SK-N-SH treated with all-trans-retinoic acid at 6 μM for 48 hours (cell line): ENCODE measurements around the gene CHD1.

Source experiments
- ARNTL ChIP-seq: fragments of 450-650 bp; formaldehyde crosslinking; IDR thresholded peaks from 2 replicates; pipeline ENCODE4 v1.5.0; 2020; ENCODE audit warnings: low read depth, mild to moderate bottlenecking, moderate library complexity, borderline replicate concordance
- CREB5 ChIP-seq: fragments of 250-450 bp; sonication (Bioruptor Pico); IDR thresholded peaks from 2 replicates; pipeline ENCODE4 v1.5.1; 2020; ENCODE audit warnings: low read depth, mild to moderate bottlenecking, moderate library complexity
- GLIS3 ChIP-seq: fragments of 250-450 bp; sonication (Bioruptor Pico); IDR thresholded peaks from 2 replicates; pipeline ENCODE4 v1.5.0; 2020; ENCODE audit warnings: mild to moderate bottlenecking, moderate library complexity
- OSR1 ChIP-seq: fragments of 250-450 bp; sonication (Bioruptor Pico); IDR thresholded peaks from 2 replicates; pipeline ENCODE4 v1.8.0; 2022; ENCODE audit warnings: moderate library complexity, mild to moderate bottlenecking, inconsistent platforms
- POU6F1 ChIP-seq: fragments of 250-450 bp; sonication (Bioruptor Pico); IDR thresholded peaks from 2 replicates; pipeline ENCODE4 v1.8.0; 2021; ENCODE audit warnings: low read depth, mild to moderate bottlenecking, moderate library complexity, borderline replicate concordance
- TCF4 ChIP-seq: fragments of 250-450 bp; sonication (Bioruptor Pico); IDR thresholded peaks from 2 replicates; pipeline ENCODE4 v1.8.0; 2021; ENCODE audit warnings: mild to moderate bottlenecking, moderate library complexity, borderline replicate concordance
- TOX ChIP-seq: fragments of 250-450 bp; sonication (Bioruptor Pico); IDR thresholded peaks from 2 replicates; pipeline ENCODE4 v1.8.0; 2021; ENCODE audit warnings: mild to moderate bottlenecking, moderate library complexity, borderline replicate concordance
- ZFP3 ChIP-seq: fragments of 250-450 bp; sonication (Bioruptor Pico); IDR thresholded peaks from 2 replicates; pipeline ENCODE4 v1.5.0; 2020; ENCODE audit warnings: mild to moderate bottlenecking, moderate library complexity
- ZFP30 ChIP-seq: fragments of 450-650 bp; formaldehyde crosslinking; IDR thresholded peaks from 2 replicates; pipeline ENCODE4 v1.5.0; 2022; ENCODE audit warnings: mild to moderate bottlenecking, moderate library complexity
- ZNF70 ChIP-seq: fragments of 450-650 bp; formaldehyde crosslinking; IDR thresholded peaks from 2 replicates; pipeline ENCODE4 v1.5.0; 2020; ENCODE audit warnings: mild to moderate bottlenecking, moderate library complexity

GRCh38 chr5:98805070-98805469 lies 123.7 kb downstream of the CHD1 start:
- no peak for TF ChIP-seq POU6F1 (CRISPR knock-in tag)
- no peak for TF ChIP-seq ZNF70 (CRISPR knock-in tag)
- TF ChIP-seq CREB5 (CRISPR knock-in tag) = no peak
- no peak for TF ChIP-seq OSR1 (CRISPR knock-in tag)
- TF ChIP-seq TCF4 (CRISPR knock-in tag) = no peak
- no peak for TF ChIP-seq ZFP30 (CRISPR knock-in tag)
- TF ChIP-seq GLIS3 = no peak
- TF ChIP-seq ARNTL = no peak
- no peak for TF ChIP-seq TOX
- no peak for TF ChIP-seq ZFP3 (CRISPR knock-in tag)
